Ovary (tissue), 9 donors: ENCODE results near the gene PRDX5. TPM values are rescaled to one million over a fixed set of nuclear protein-coding genes. Genes with fewer than 3 reads are reported as not detected.

ENCODE experiments used
- DNase-seq, 5 donors: peaks; one replicate each; pipeline ENCODE4 v3.0.0-alpha.2; 2019 to 2020
- H3K27ac ChIP-seq, 2 donors: fragments of 200-600 bp; one replicate each; pipeline versions ENCODE4 v1.5.1 to v1.8.0; 2019 to 2022
- H3K27me3 ChIP-seq: fragments of 200-600 bp; one replicate; pipeline ENCODE4 v1.8.0; 2022
- H3K36me3 ChIP-seq: fragments of 200-600 bp; sonication (generic); one replicate; pipeline ENCODE4 v1.5.1; 2019
- H3K4me1 ChIP-seq: one replicate; pipeline ENCODE4 v1.8.1; 2013; ENCODE audit warnings: mild to moderate bottlenecking, moderate library complexity; ENCODE audit not compliant: insufficient read depth
- H3K4me3 ChIP-seq: fragments of 200-600 bp; sonication (generic); one replicate; pipeline ENCODE4 v1.5.1; 2017
- H3K9me3 ChIP-seq, 2 donors: fragments of 200-600 bp in 1 of 2; sonication (generic) in 1 of 2; one replicate each; pipeline versions ENCODE4 v1.5.1 to v1.8.1; 2013 to 2019; ENCODE audit warnings: mild to moderate bottlenecking in 1 of 2, moderate library complexity in 1 of 2
- EP300 ChIP-seq: sonication (generic); formaldehyde crosslinking; IDR thresholded peaks from one replicate; pipeline ENCODE4 v1.6.1; 2017; ENCODE audit warnings: antibody characterized with exemption
- POLR2A ChIP-seq: fragments of 450-650 bp; IDR thresholded peaks from one replicate; pipeline ENCODE4 v1.6.1; 2017; ENCODE audit warnings: antibody characterized with exemption, mild to moderate bottlenecking, moderate library complexity
- WGBS, 3 donors: extraction: QIAGEN DNeasy Blood & Tissue Kit in 1 of 3; methylation state at CpG; one replicate each; pipeline versions ENCODE4 v1.1.5 to v1.1.7; 2013 to 2017; 5-methylcytosine and 5-hydroxymethylcytosine counted together
- intact Hi-C, 4 donors: fragments of 100-400 bp; cut with DNase I; formaldehyde crosslinking; loops; one replicate each; pipeline versions ENCODE4 v1.11.0 to v1.15.1; 2022 to 2023
- polyA plus RNA-seq, 2 donors: library from polyadenylated mRNA; stranded (reverse); fragments of 200-250 nt in 1 of 2; fragments of 350-450 nt in 1 of 2; fragmentation: Illumina TruSeq in 1 of 2; extraction: RNeasy Lipid Tissue Mini Kit (QIAGEN cat#74804) in 1 of 2; gene quantifications; one replicate each; pipeline ENCODE4 v1.2.3, GENCODE V29; 2013 to 2014
- total RNA-seq, 7 donors: library from RNA; depleted of rRNA in 2 of 7; stranded (reverse); fragments of >200 nt in 2 of 7; fragmentation: NEBNext Ultra II Directional in 3 of 7; extraction: Animal tissue kit (Norgen Biotek cat#: 25700) in 3 of 7; gene quantifications; one replicate each; pipeline versions ENCODE4 v1.1.0 to v1.2.4, GENCODE V29; 2016 to 2023
- TF ChIP-seq, protein P1 (sequence below), 3 donors: fragments of 450-650 bp in 2 of 3; fragments of 200-600 bp in 1 of 3; IDR thresholded peaks; one replicate each; pipeline versions ENCODE4 v1.5.1 to v1.8.0; 2016 to 2022; ENCODE audit warnings: antibody characterized with exemption in 3 of 3, mild to moderate bottlenecking in 1 of 3
- donor health status: DM: no; HTN: no; CAD: no; lungs with moderate emphysema.
- donor health status: DM: no; HTN: no; CAD: no.
- donor health status: Bipolar disorder and iron deficiency.
- donor health status: DM: yes; HTN: yes; CAD: no.
- donor health status: DM: no; HTN: no; CAD: no.
- donor health status: DM: yes; HTN: yes; CAD: no.

PRDX5 gene
- total and polyA plus RNA-seq, 9 donors, result 160 to 400 (median 225) TPM

DNA sequence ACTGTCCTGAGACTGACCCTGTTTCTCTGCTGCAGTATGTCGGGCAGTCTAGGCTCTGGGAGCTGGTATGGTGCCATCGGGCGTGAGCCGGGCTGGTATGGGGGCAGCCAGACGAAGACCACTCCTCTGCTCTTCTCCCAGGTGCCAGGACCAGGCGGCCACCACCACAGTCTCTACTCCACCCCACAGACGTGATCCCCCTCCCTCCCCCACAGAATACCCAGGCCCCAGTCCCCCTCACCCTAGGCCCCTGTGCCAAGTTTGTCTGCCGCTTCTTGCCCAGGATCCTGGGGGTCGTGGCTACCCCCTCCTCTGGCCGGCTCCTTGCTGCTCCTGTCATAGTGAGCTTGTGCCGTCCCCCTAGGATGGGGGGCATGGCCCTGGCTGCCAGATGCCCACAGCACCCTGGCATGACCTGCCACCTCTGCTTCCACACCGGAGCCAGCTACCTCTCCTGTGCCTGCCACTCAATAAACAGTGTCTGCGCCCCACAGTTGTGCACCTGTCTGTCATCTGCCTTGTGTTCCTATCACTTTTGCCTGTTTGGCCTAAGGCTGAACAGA is 28.8 kb upstream of the PRDX5 start:
- H3K9me3 ChIP-seq, result no peaks in the 10 kb centered on the region
- DNase-seq, result peak in 1 of 5 donors; percentile 20
- WGBS, 3 donors, result 89 to 95% (median 92%) methylated on average over 13 of the region's 13 CpGs
- no peak overlapping the region for H3K27ac ChIP-seq
- H3K36me3 ChIP-seq, result no peaks in the 10 kb centered on the region
- H3K27me3 ChIP-seq, result no peaks in the 10 kb centered on the region
- intact Hi-C loops, result loop anchor here in 1 of 4 donors (10.0 kb wide), 1 partner anchor 1776 kb away; no protein-coding TSS in a partner anchor
- H3K4me1 ChIP-seq, result peaks cover 9% of the 10 kb centered on the region
- TF ChIP-seq EP300, result no peak
- TF ChIP-seq, protein P1, sequence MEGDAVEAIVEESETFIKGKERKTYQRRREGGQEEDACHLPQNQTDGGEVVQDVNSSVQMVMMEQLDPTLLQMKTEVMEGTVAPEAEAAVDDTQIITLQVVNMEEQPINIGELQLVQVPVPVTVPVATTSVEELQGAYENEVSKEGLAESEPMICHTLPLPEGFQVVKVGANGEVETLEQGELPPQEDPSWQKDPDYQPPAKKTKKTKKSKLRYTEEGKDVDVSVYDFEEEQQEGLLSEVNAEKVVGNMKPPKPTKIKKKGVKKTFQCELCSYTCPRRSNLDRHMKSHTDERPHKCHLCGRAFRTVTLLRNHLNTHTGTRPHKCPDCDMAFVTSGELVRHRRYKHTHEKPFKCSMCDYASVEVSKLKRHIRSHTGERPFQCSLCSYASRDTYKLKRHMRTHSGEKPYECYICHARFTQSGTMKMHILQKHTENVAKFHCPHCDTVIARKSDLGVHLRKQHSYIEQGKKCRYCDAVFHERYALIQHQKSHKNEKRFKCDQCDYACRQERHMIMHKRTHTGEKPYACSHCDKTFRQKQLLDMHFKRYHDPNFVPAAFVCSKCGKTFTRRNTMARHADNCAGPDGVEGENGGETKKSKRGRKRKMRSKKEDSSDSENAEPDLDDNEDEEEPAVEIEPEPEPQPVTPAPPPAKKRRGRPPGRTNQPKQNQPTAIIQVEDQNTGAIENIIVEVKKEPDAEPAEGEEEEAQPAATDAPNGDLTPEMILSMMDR (IDR thresholded peaks at IDR 0.05), result no peak
- TF ChIP-seq POLR2A, result no peak
- H3K4me3 ChIP-seq, result no peak overlapping the region

DNA sequence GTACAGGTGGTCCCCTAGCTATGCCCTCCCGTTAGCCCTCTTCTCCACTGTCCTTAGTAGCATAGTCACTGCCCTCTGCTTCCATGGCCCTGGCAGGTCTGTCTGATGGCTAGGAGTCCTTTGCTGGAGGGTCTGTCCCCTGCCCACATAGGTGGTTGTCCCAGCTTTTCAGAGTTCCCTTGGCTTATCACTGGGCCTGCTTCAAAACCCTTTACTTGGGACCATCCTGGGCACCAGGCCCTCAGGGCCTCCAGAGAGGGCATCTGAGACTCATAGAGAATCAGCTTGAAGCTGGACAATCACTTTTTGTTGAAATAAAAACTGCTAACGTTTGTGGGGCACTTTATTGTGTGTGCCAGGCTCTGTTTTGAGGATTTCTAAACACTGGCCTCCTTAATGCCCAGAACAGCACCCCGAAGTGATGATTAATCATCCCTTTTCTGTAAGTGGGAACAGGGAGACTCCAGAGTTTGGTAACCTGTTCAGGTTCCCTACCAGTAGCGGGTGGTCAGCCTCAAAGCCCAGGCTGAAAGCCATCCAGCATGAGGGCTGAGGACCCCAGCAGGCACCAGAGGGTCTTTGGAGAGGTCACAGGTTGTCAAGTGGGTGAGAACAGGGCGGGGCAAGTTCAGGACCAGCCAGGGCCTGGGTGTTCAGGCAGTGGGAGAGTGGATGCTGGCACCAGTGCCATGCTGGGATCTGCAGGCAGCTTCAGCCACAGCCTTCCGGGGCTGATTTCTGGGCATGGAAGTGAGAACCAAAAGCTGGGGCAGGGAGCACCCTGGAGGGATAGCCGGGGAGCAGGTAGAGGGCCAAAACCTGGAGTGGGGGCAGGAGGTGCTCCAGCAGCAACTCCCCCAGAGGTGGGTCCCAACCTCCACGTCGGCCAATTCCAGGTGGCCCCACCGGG is 27.3 kb upstream of the PRDX5 start:
- TF ChIP-seq POLR2A (no peak), EP300 (no peak)
- TF ChIP-seq, protein P1 (IDR thresholded peaks at IDR 0.05), result no peak

DNA sequence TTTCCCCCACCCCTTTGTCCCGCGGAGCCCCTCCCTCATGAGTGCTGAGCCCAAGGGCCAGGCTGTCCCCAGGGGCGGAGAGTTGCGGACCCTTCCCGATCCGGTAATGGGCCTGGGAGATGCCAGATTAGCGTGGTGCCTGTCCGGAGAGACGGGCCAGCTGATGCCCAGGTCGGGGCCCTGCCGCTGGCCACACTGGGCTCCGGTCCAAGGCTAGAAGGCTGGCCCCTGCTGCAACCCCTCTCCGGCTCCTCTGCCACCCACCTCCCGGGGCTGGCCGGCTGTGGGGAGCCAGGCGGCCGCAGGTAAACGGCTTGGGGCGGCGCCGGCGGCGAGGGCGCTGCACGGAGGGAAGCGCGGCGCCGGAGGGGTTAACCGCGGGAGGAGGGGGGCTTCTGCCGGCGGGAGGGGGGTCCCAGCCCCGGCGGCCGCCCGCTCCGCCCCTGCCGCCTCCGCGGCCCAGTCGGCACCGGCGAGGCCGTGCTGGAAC is 26.6 kb upstream of the PRDX5 start, which contains the start of gene KCNK4:
Gene KCNK4, plus strand, starts transcription at position 41 of the 490 bp plus-strand sequence. CDS start 1,717 bp downstream, outside the sequence.
- TF ChIP-seq, protein P1 (IDR thresholded peaks at IDR 0.05), result no peak
- TF ChIP-seq EP300 (no peak), POLR2A (no peak)
- intact Hi-C loops, result loop anchor here in 1 of 4 donors (10.0 kb wide), 1 partner anchor 287 kb away; no protein-coding TSS in a partner anchor
- Histone ChIP-seq H3K36me3 (no peaks in the 10 kb centered on the region), H3K9me3 (no peaks in the 10 kb centered on the region), H3K27me3 (peaks cover 2% of the 10 kb centered on the region), H3K4me3 (no peak within 1 kb of the TSS), H3K27ac (no peak within 1 kb of the TSS), H3K4me1 (peaks cover 7% of the 10 kb centered on the region)
- peak in 1 of 5 donors; percentile 15 for DNase-seq
- WGBS, 3 donors, result 2% methylated on average over 36 to 45 of the region's 45 CpGs

More for the DNA sequence above, 27.3 kb upstream of the PRDX5 start:
- 47 to 52% (median 50%) methylated on average over 10 of the region's 10 CpGs for WGBS, 3 donors
- Histone ChIP-seq H3K4me3 (no peak overlapping the region), H3K9me3 (no peaks in the 10 kb centered on the region), H3K27me3 (no peaks in the 10 kb centered on the region), H3K36me3 (no peaks in the 10 kb centered on the region), H3K4me1 (peaks cover 7% of the 10 kb centered on the region), H3K27ac (no peak overlapping the region)
- intact Hi-C loops, result loop anchor here in 1 of 4 donors (10.0 kb wide), 1 partner anchor 286 kb away; no protein-coding TSS in a partner anchor
- peak in 1 of 5 donors; percentile 18 for DNase-seq

DNA sequence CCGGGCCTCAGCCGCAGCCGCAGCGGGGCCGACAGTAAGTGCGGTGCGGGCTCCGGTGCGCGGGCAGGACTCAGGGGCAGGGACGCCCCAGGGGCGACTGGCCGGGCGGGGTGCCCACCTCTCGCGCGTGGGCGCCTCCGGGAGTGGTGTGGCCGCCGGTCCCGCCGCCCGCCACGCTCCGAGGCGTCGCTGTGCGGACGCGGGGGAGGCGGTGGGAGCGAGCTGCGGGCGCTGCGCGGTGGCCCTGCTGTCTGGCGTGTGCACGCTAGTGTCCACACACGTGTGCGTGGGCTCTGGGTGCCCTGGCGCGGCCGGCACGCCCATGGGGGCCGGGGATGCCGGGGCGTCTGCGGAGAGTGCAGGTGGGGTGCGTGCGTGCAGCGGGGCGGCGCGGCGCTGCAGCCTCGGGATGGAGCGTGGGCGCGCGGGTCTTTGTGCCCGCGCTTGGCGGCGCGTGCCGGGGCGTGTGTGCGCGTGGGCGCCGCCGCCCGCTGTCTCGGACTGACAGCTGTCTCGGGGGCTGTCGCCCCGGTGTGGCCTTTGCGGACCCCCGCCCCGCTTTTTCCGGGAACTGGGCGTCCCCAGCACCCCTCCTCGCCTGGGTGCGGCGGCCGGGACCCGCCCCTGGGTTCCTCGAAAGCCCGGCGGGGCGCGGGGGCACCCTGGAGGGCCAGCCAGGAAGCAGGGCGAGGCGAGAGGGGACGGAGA is 26.0 kb upstream of the PRDX5 start:
- intact Hi-C loops, result loop anchor here in 1 of 4 donors (10.0 kb wide), 1 partner anchor 287 kb away; no protein-coding TSS in a partner anchor
- Histone ChIP-seq H3K36me3 (no peaks in the 10 kb centered on the region), H3K4me3 (no peak overlapping the region), H3K27me3 (peaks cover 2% of the 10 kb centered on the region), H3K4me1 (peaks cover 6% of the 10 kb centered on the region), H3K27ac (no peak overlapping the region), H3K9me3 (no peaks in the 10 kb centered on the region)
- 0 to 1% (median 0%) methylated on average over 42 to 95 of the region's 96 CpGs for WGBS, 3 donors
- TF ChIP-seq, protein P1 (IDR thresholded peaks at IDR 0.05), result no peak
- TF ChIP-seq EP300 (no peak), POLR2A (no peak)
- no peak for DNase-seq
